SHP77 treated with DMSO at 0.1 percent for 48 hours (cell line): ENCODE results near the gene FAM171A2.
"Not testable (repeated sequence)": the region's sequence is repeated elsewhere in the genome, so short reads cannot be mapped to it uniquely, and the experiment has no call there.

Source experiments
- DNase-seq: peaks from one replicate; lab custom pipeline; 2025; lab: John Stamatoyannopoulos, UW

Gene FAM171A2

GRCh38 chr17:44345454-44346026, 18.1 kb downstream of the FAM171A2 start:
- DNase-seq: peak; percentile 57

- DNase-seq: peak; percentile 99
Observed at GRCh38 chr17:44344939-44345453, 18.7 kb downstream of the FAM171A2 start, which contains the start of gene GRN. TSS of gene GRN (plus strand) at chr17:44345302. CDS start at chr17:44349165, 3,863 bp downstream.

GRCh38 chr17:44343510-44344209, 20.0 kb downstream of the FAM171A2 start:
- no peak for DNase-seq

- not testable (repeated sequence) for DNase-seq
Observed at GRCh38 chr17:44340553-44340952, 23.1 kb downstream of the FAM171A2 start.

GRCh38 chr17:44338702-44339101, 25.0 kb downstream of the FAM171A2 start:
- no peak for DNase-seq

- DNase-seq: no peak
Observed at GRCh38 chr17:44335968-44336367, 27.7 kb downstream of the FAM171A2 start.

- no peak for DNase-seq
Observed at GRCh38 chr17:44335564-44335963, 28.1 kb downstream of the FAM171A2 start.

GRCh38 chr17:44334727-44335126, 28.9 kb downstream of the FAM171A2 start:
- peak; percentile 10 for DNase-seq

- DNase-seq: no peak
Observed at GRCh38 chr17:44334315-44334714, 29.3 kb downstream of the FAM171A2 start.

- no peak for DNase-seq
Observed at GRCh38 chr17:44333371-44333770, 30.3 kb downstream of the FAM171A2 start.

- DNase-seq: peak; percentile 82
Observed at GRCh38 chr17:44331249-44331760, 32.3 kb downstream of the FAM171A2 start.

GRCh38 chr17:44330263-44330662, 33.4 kb downstream of the FAM171A2 start:
- not testable (repeated sequence) for DNase-seq

GRCh38 chr17:44329516-44329915, 34.1 kb downstream of the FAM171A2 start:
- not testable (repeated sequence) for DNase-seq

- DNase-seq: peak; percentile 24
Observed at GRCh38 chr17:44327715-44328449, 35.8 kb downstream of the FAM171A2 start.

- peak; percentile 98 for DNase-seq
Observed at GRCh38 chr17:44326861-44327444, 36.7 kb downstream of the FAM171A2 start.

GRCh38 chr17:44324571-44325275, 38.9 kb downstream of the FAM171A2 start, which contains the start of gene SLC25A39:
TSS of gene SLC25A39 (minus strand) at chr17:44324823. CDS start at chr17:44323562, 1,261 bp downstream.
- peak; percentile 84 for DNase-seq

- no peak for DNase-seq
Observed at GRCh38 chr17:44324092-44324570, 39.5 kb downstream of the FAM171A2 start.

- no peak for DNase-seq
Observed at GRCh38 chr17:44323359-44324091, 40.1 kb downstream of the FAM171A2 start.

- DNase-seq: no peak
Observed at GRCh38 chr17:44322236-44322895, 41.3 kb downstream of the FAM171A2 start.
